Measurements from ENCODE around the gene SLC35F3.

Gene SLC35F3

DNA sequence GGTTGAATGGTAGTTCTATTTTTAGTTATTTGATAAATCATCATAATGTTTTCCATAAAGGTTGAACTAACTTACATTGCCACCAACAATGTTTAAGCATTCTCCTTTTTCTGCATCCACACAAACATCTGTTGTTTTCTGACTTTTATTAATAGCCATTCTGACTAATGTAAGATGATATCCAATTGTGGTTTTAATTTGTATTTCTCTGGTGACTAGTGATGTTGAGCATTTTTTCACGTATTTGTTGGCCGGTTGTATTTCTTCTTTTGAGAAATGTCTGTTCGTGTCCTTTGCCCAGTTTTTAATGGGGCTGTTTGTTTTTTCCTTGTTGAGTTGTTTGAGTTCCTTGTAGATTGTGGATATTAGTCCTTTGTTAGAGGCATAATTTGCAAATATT lies 24.6 kb upstream of the SLC35F3 start:
- TF ChIP-seq TCF12 (IDR thresholded peaks at IDR 0.05; ENCODE audit: low read depth) (no peak), CEBPB (IDR thresholded peaks at IDR 0.05) (no peak), CREB1 (IDR thresholded peaks at IDR 0.05; ENCODE audit: low read depth) (no peak)

DNA sequence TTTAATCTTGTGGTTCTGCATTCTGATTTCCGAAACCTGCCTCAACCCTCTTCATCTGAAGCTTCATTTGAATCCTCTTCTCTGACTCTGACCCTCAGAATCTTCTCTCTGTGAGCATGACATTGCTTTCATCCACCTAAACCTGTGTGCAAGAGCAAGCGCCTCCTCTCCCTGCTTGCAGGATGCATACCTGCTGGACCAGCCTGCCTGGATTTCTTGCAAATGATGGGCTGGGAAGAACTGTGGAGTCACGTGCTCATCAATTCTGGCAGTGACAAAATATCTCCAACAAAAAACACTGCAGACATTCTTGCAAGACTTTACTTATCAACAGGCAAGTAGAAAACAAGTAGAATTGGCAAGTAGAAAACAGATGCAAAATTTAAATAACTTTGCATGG lies 20.8 kb upstream of the SLC35F3 start:
- TF ChIP-seq, protein P1, sequence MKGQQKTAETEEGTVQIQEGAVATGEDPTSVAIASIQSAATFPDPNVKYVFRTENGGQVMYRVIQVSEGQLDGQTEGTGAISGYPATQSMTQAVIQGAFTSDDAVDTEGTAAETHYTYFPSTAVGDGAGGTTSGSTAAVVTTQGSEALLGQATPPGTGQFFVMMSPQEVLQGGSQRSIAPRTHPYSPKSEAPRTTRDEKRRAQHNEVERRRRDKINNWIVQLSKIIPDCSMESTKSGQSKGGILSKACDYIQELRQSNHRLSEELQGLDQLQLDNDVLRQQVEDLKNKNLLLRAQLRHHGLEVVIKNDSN (IDR thresholded peaks at IDR 0.05) = no peak
- TF ChIP-seq CREB1 (IDR thresholded peaks at IDR 0.05; ENCODE audit: low read depth) = no peak
- no peak for TF ChIP-seq TAF1 (IDR thresholded peaks at IDR 0.05; ENCODE audit: low read depth)
- TF ChIP-seq, protein P2, sequence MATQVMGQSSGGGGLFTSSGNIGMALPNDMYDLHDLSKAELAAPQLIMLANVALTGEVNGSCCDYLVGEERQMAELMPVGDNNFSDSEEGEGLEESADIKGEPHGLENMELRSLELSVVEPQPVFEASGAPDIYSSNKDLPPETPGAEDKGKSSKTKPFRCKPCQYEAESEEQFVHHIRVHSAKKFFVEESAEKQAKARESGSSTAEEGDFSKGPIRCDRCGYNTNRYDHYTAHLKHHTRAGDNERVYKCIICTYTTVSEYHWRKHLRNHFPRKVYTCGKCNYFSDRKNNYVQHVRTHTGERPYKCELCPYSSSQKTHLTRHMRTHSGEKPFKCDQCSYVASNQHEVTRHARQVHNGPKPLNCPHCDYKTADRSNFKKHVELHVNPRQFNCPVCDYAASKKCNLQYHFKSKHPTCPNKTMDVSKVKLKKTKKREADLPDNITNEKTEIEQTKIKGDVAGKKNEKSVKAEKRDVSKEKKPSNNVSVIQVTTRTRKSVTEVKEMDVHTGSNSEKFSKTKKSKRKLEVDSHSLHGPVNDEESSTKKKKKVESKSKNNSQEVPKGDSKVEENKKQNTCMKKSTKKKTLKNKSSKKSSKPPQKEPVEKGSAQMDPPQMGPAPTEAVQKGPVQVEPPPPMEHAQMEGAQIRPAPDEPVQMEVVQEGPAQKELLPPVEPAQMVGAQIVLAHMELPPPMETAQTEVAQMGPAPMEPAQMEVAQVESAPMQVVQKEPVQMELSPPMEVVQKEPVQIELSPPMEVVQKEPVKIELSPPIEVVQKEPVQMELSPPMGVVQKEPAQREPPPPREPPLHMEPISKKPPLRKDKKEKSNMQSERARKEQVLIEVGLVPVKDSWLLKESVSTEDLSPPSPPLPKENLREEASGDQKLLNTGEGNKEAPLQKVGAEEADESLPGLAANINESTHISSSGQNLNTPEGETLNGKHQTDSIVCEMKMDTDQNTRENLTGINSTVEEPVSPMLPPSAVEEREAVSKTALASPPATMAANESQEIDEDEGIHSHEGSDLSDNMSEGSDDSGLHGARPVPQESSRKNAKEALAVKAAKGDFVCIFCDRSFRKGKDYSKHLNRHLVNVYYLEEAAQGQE (IDR thresholded peaks at IDR 0.05; ENCODE audit: low read depth) = no peak
- no peak for TF ChIP-seq YY1 (IDR thresholded peaks at IDR 0.05; ENCODE audit: low read depth)
- TF ChIP-seq EP300 (IDR thresholded peaks at IDR 0.05; ENCODE audit: borderline replicate concordance) = no peak
- no peak for TF ChIP-seq FOXM1 (IDR thresholded peaks at IDR 0.05; ENCODE audit: borderline replicate concordance, low read depth)
- TF ChIP-seq EGR1 (IDR thresholded peaks at IDR 0.05) = no peak
- no peak for TF ChIP-seq TEAD4 (IDR thresholded peaks at IDR 0.05)
- TF ChIP-seq NFIC (IDR thresholded peaks at IDR 0.05) = no peak

DNA sequence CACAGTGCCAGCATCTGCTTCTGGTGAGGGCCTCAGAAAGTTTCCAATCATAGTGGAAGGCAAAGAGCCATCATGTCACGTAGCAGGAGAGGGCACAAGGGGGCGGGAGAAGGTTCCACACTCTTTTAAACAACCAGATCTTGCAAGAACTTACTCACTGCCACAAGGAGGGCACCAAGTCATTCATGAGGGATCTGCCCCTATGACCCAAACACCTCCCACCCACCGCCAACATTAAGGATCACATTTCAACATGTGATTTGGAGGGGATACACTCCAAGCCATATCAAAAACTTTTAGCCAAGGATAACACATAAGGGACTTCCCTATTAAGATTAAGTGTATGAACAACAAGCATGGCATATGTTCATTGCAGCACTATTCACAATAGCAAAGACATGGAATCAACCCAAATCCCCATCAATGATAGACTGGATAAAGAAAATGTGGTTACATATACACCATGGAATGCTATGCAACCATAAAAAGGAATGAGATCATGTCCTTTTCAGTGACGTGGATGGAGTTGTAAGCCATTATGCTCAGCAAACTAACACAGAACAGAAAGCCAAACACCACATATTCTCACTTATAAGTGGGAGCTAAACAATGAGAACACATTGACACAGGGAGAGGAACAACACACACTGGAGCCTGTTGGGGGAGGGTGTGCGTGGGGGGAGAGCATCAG lies 19.9 kb upstream of the SLC35F3 start:
- no peak for TF ChIP-seq TAF1 (IDR thresholded peaks at IDR 0.05; ENCODE audit: low read depth)
- no peak for TF ChIP-seq TCF12 (IDR thresholded peaks at IDR 0.05; ENCODE audit: low read depth)
- no peak for TF ChIP-seq CREB1 (IDR thresholded peaks at IDR 0.05; ENCODE audit: low read depth)
- no peak for TF ChIP-seq EP300 (IDR thresholded peaks at IDR 0.05; ENCODE audit: borderline replicate concordance)
- TF ChIP-seq RAD21 (IDR thresholded peaks at IDR 0.05; ENCODE audit: low read depth) = no peak
- no peak for TF ChIP-seq TEAD4 (IDR thresholded peaks at IDR 0.05)
- TF ChIP-seq, protein P2 (IDR thresholded peaks at IDR 0.05; ENCODE audit: low read depth) = no peak
- no peak for TF ChIP-seq YY1 (IDR thresholded peaks at IDR 0.05; ENCODE audit: low read depth)
- TF ChIP-seq, protein P3, sequence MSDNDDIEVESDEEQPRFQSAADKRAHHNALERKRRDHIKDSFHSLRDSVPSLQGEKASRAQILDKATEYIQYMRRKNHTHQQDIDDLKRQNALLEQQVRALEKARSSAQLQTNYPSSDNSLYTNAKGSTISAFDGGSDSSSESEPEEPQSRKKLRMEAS (IDR thresholded peaks at IDR 0.05) = no peak
- TF ChIP-seq NFIC (IDR thresholded peaks at IDR 0.05) = no peak
- TF ChIP-seq, protein P1 (IDR thresholded peaks at IDR 0.05) = no peak
- no peak for TF ChIP-seq CEBPB (IDR thresholded peaks at IDR 0.05)

DNA sequence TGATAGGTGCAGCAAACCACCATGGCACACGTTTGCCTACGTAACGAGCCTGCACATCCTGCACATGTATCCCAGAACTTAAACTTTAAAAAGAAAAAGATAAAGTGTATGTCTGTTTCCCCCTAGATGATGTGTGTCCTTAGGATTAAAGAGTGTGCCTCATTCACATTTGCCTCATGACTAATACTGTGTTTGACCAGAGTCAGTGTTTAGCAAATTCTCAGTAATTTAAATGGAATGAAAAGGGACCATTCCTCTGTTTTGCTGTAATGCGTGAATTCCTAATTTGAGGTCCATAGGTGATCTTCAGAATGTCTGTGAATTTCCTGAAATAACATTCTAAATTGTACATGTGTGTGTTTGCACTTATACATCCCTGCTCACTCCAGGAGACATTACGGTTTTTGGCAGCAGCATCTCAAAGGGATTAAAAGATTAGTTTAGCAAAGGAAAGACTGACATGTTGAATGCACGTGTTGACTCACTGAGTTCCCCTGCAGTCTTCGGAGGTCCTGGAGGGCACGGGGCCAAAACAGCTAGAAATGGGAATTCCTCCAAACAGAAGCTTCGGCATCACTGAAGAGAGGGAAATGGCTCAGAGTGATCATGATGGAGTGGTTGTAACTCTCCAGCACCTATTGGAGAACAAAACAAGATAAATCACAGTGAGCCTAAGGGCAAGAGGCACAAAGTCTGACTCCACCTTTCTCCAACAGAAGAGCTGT lies 19.1 kb upstream of the SLC35F3 start:
- TF ChIP-seq RAD21 (IDR thresholded peaks at IDR 0.05; ENCODE audit: low read depth) (no peak), CEBPB (IDR thresholded peaks at IDR 0.05) (no peak), TEAD4 (IDR thresholded peaks at IDR 0.05) (no peak), YY1 (IDR thresholded peaks at IDR 0.05; ENCODE audit: low read depth) (no peak)
- TF ChIP-seq, protein P2 (IDR thresholded peaks at IDR 0.05; ENCODE audit: low read depth) = no peak
- TF ChIP-seq, protein P1 (IDR thresholded peaks at IDR 0.05) = no peak

Data from Ishikawa (cell line).